OCI-M2 (cell line): ENCODE results near the gene PLEKHA6.
"Not testable (repeated sequence)": the region's sequence is repeated elsewhere in the genome, so short reads cannot be mapped to it uniquely, and the experiment has no call there.

Experiments
- DNase-seq: peaks from one replicate; lab custom pipeline; 2025; ENCODE audit not compliant: unreplicated experiment; lab: John Stamatoyannopoulos, UW

PLEKHA6 gene

GRCh38 chr1:204241914-204242313 is 117.8 kb downstream of the PLEKHA6 start:
- no peak for DNase-seq

- DNase-seq, result no peak
Measured at GRCh38 chr1:204241050-204241449, 118.7 kb downstream of the PLEKHA6 start.

- no peak for DNase-seq
Measured at GRCh38 chr1:204240233-204240632, 119.5 kb downstream of the PLEKHA6 start.

GRCh38 chr1:204239401-204239800 is 120.3 kb downstream of the PLEKHA6 start:
- DNase-seq, result not testable (repeated sequence)

GRCh38 chr1:204238520-204238919 is 121.2 kb downstream of the PLEKHA6 start:
- DNase-seq, result not testable (repeated sequence)

GRCh38 chr1:204237515-204237914 is 122.2 kb downstream of the PLEKHA6 start:
- not testable (repeated sequence) for DNase-seq

- no peak for DNase-seq
Measured at GRCh38 chr1:204232526-204232925, 127.2 kb downstream of the PLEKHA6 start.

- DNase-seq, result no peak
Measured at GRCh38 chr1:204230211-204230610, 129.5 kb downstream of the PLEKHA6 start.

- DNase-seq, result no peak
Measured at GRCh38 chr1:204228896-204229295, 130.8 kb downstream of the PLEKHA6 start.

- no peak for DNase-seq
Measured at GRCh38 chr1:204227996-204228785, 131.5 kb downstream of the PLEKHA6 start.

GRCh38 chr1:204227351-204227750 is 132.4 kb downstream of the PLEKHA6 start:
- DNase-seq, result peak; percentile 12

GRCh38 chr1:204225841-204226735 is 133.6 kb downstream of the PLEKHA6 start:
- no peak for DNase-seq

GRCh38 chr1:204224655-204225054 is 135.1 kb downstream of the PLEKHA6 start:
- no peak for DNase-seq

- DNase-seq, result no peak
Measured at GRCh38 chr1:204223129-204223860, 136.4 kb downstream of the PLEKHA6 start.

GRCh38 chr1:204222764-204223055 is 137.0 kb downstream of the PLEKHA6 start:
- no peak for DNase-seq

GRCh38 chr1:204222006-204222763 is 137.5 kb downstream of the PLEKHA6 start:
- DNase-seq, result no peak

GRCh38 chr1:204221271-204221670 is 138.5 kb downstream of the PLEKHA6 start:
- no peak for DNase-seq

GRCh38 chr1:204219971-204220616 is 139.6 kb downstream of the PLEKHA6 start:
- DNase-seq, result no peak

GRCh38 chr1:204218552-204218951 is 141.2 kb downstream of the PLEKHA6 start:
- no peak for DNase-seq

- no peak for DNase-seq
Measured at GRCh38 chr1:204217648-204218000, 142.1 kb downstream of the PLEKHA6 start.
